Ishikawa (cell line): ENCODE measurements around the gene ITLN2.

ENCODE experiments used
- EP300 ChIP-seq: IDR thresholded peaks from 2 replicates; pipeline ENCODE4 v1.6.1; 2012; ENCODE audit warnings: borderline replicate concordance
- RAD21 ChIP-seq: IDR thresholded peaks from 2 replicates; pipeline ENCODE4 v1.6.1; 2012; ENCODE audit warnings: low read depth
- USF1 ChIP-seq: IDR thresholded peaks from 2 replicates; pipeline ENCODE4 v1.6.1; 2012

GRCh38 chr1:160925652-160926244 lies 28.9 kb downstream of the ITLN2 start:
- TF ChIP-seq RAD21 (no peak), EP300 (no peak), USF1 (no peak)
